H1 (cell line): ENCODE measurements around the gene OPCML. TPM values are rescaled to one million over a fixed set of nuclear protein-coding genes. Genes with fewer than 3 reads are reported as not detected.

Experiments used
- CTCF ChIA-PET: fragments of 300-600 bp; sonication (Branson Sonifier 250); formaldehyde crosslinking; loops from one replicate; lab custom pipeline; 2021; ENCODE audit not compliant: partially characterized antibody; lab: Charles Lee
- POLR2A ChIA-PET: fragments of 300-600 bp; sonication (Branson Sonifier 250); formaldehyde crosslinking; loops from one replicate; lab custom pipeline; 2021; ENCODE audit warnings: inconsistent platforms; ENCODE audit not compliant: partially characterized antibody; lab: Charles Lee
- DNase-seq, 2 experiments: peaks; one replicate each; pipeline versions ENCODE4 v3.0.0 to v3.0.0-alpha.2; 2010 to 2022; ENCODE audit warnings: low spot score in 2 of 2, low read depth in 1 of 2, mixed read lengths in 1 of 2
- FAIRE-seq: peaks from 2 replicates; lab custom pipeline; 2011; peaks lifted over from hg19 to GRCh38; lab: Jason Lieb, UNC
- H2AFZ ChIP-seq: 2 replicates; pipeline ENCODE4 v1.8.1; 2012; ENCODE audit warnings: low read length, inconsistent platforms
- H2AK5ac ChIP-seq: 2 replicates; pipeline ENCODE4 v1.6.1; 2013; ENCODE audit warnings: low read depth, low read length
- H2BK120ac ChIP-seq: replicated peaks from 2 replicates; pipeline ENCODE3; 2013; ENCODE audit warnings: low read depth, low read length, inconsistent platforms
- H2BK12ac ChIP-seq: 2 replicates; pipeline ENCODE4 v1.6.1; 2013; ENCODE audit warnings: low read depth, low read length
- H2BK15ac ChIP-seq: 2 replicates; pipeline ENCODE4 v1.6.1; 2013; ENCODE audit warnings: low read length
- H2BK20ac ChIP-seq: 2 replicates; pipeline ENCODE4 v1.6.1; 2013; ENCODE audit warnings: low read length
- H2BK5ac ChIP-seq: 2 replicates; pipeline ENCODE4 v1.6.1; 2013; ENCODE audit warnings: low read depth, low read length
- H3K14ac ChIP-seq: 2 replicates; pipeline ENCODE4 v1.6.1; 2013; ENCODE audit warnings: inconsistent platforms; ENCODE audit not compliant: insufficient read length
- H3K18ac ChIP-seq: 2 replicates; pipeline ENCODE4 v1.6.1; 2013; ENCODE audit warnings: low read length; ENCODE audit errors: extremely low read depth
- H3K23ac ChIP-seq: 2 replicates; pipeline ENCODE4 v1.6.1; 2013; ENCODE audit warnings: inconsistent platforms; ENCODE audit not compliant: insufficient read length
- H3K23me2 ChIP-seq: 2 replicates; pipeline ENCODE4 v1.6.1; 2013; ENCODE audit warnings: low read depth, low read length
- H3K27ac ChIP-seq: 2 replicates; pipeline ENCODE4 v1.6.1; 2011; ENCODE audit warnings: low read depth, low read length, inconsistent platforms
- H3K27me3 ChIP-seq, 4 experiments: replicated peaks in 1 of 4; 1 replicate in 1 of 4; 2 replicates in 3 of 4; pipeline versions ENCODE4 v1.6.1 to v1.8.1; 2011 to 2013; ENCODE audit warnings: low read length in 3 of 4, mild to moderate bottlenecking in 3 of 4, inconsistent platforms in 2 of 4, mixed read lengths in 2 of 4, moderate library complexity in 1 of 4; ENCODE audit not compliant: control insufficient read depth in 3 of 4, insufficient read depth in 3 of 4; ENCODE audit errors: extremely low read depth in 1 of 4
- H3K36me3 ChIP-seq, 4 experiments: 2 replicates each; pipeline versions ENCODE4 v1.6.1 to v1.8.1; 2011 to 2013; ENCODE audit warnings: mild to moderate bottlenecking in 4 of 4, low read length in 3 of 4, moderate library complexity in 2 of 4, control low read depth in 1 of 4, inconsistent platforms in 1 of 4; ENCODE audit not compliant: insufficient read depth in 4 of 4, control insufficient read depth in 2 of 4
- H3K4ac ChIP-seq: replicated peaks from 2 replicates; pipeline ENCODE3; 2013; ENCODE audit warnings: low read length, low read depth, mixed read lengths, inconsistent platforms; ENCODE audit not compliant: insufficient read length
- H3K4me1 ChIP-seq, 4 experiments: replicated peaks in 1 of 4; 1 replicate in 1 of 4; 2 replicates in 3 of 4; pipeline versions ENCODE4 v1.6.1 to v1.8.1; 2011 to 2013; ENCODE audit warnings: low read length in 3 of 4, inconsistent platforms in 2 of 4, mixed read lengths in 1 of 4; ENCODE audit not compliant: insufficient read depth in 4 of 4, control insufficient read depth in 3 of 4
- H3K4me2 ChIP-seq, 2 experiments: 2 replicates each; pipeline versions ENCODE4 v1.6.1 to v1.8.1; 2011 to 2013; ENCODE audit warnings: low read depth in 2 of 2, low read length in 2 of 2, control low read depth in 1 of 2, inconsistent platforms in 1 of 2, mild to moderate bottlenecking in 1 of 2; ENCODE audit not compliant: insufficient read depth in 1 of 2
- H3K4me3 ChIP-seq, 4 experiments: fragments of 200-600, 300-600 bp in 1 of 4; sonication (generic), shearing (Covaris generic), sonication (Bioruptor Twin) in 1 of 4; 2 replicates each; pipeline versions ENCODE4 v1.5.1 to v1.8.1; 2011 to 2016; ENCODE audit warnings: low read length in 4 of 4, low read depth in 3 of 4, control low read depth in 2 of 4, inconsistent platforms in 2 of 4, mild to moderate bottlenecking in 2 of 4, mixed read lengths in 1 of 4, moderate library complexity in 1 of 4; ENCODE audit not compliant: insufficient read depth in 2 of 4; ENCODE audit errors: extremely low read depth in 1 of 4
- H3K56ac ChIP-seq: replicated peaks from 2 replicates; pipeline ENCODE3; 2013; ENCODE audit warnings: low read depth, mild to moderate bottlenecking, mixed read lengths, low read length, inconsistent platforms; ENCODE audit not compliant: insufficient read length
- H3K79me1 ChIP-seq: 2 replicates; pipeline ENCODE4 v1.6.1; 2013; ENCODE audit warnings: low read depth, low read length, control low read depth
- H3K79me2 ChIP-seq, 2 experiments: 2 replicates each; pipeline versions ENCODE4 v1.6.1 to v1.8.1; 2012 to 2013; ENCODE audit warnings: low read length in 2 of 2, mild to moderate bottlenecking in 2 of 2, inconsistent platforms in 1 of 2; ENCODE audit not compliant: insufficient read depth in 2 of 2, control insufficient read depth in 1 of 2
- H3K9ac ChIP-seq, 4 experiments: replicated peaks in 1 of 4; 1 replicate in 1 of 4; 2 replicates in 3 of 4; pipeline versions ENCODE4 v1.6.1 to v1.8.1; 2011 to 2013; ENCODE audit warnings: low read depth in 3 of 4, low read length in 3 of 4, control low read depth in 2 of 4, mild to moderate bottlenecking in 2 of 4, moderate library complexity in 2 of 4, inconsistent platforms in 1 of 4; ENCODE audit errors: extremely low read depth in 1 of 4
- H3K9me3 ChIP-seq, 2 experiments: 2 replicates each; pipeline versions ENCODE4 v1.6.1 to v1.8.1; 2012 to 2013; ENCODE audit warnings: mild to moderate bottlenecking in 2 of 2, moderate library complexity in 2 of 2, control low read depth in 1 of 2, inconsistent platforms in 1 of 2, low read depth in 1 of 2, low read length in 1 of 2, mixed read lengths in 1 of 2; ENCODE audit not compliant: insufficient read depth in 2 of 2
- H4K20me1 ChIP-seq, 2 experiments: replicated peaks in 1 of 2; 2 replicates each; pipeline versions ENCODE3 to v1.8.1; 2011 to 2013; ENCODE audit warnings: inconsistent platforms in 2 of 2, low read length in 2 of 2, mild to moderate bottlenecking in 1 of 2; ENCODE audit not compliant: insufficient read depth in 2 of 2, control insufficient read depth in 1 of 2
- H4K5ac ChIP-seq: 2 replicates; pipeline ENCODE4 v1.6.1; 2013; ENCODE audit warnings: low read length, low read depth, mixed read lengths, inconsistent platforms; ENCODE audit not compliant: insufficient read length
- H4K8ac ChIP-seq: 2 replicates; pipeline ENCODE4 v1.8.0; 2013; ENCODE audit warnings: mild to moderate bottlenecking, moderate library complexity, low read length, inconsistent platforms; ENCODE audit not compliant: insufficient read depth; ENCODE audit errors: extremely low read depth
- H4K91ac ChIP-seq: replicated peaks from 2 replicates; pipeline ENCODE3; 2013; ENCODE audit warnings: low read length, mixed read lengths, inconsistent platforms; ENCODE audit not compliant: insufficient read length
- ASH2L ChIP-seq: fragments of 200-600, 300-600 bp; sonication (generic); IDR thresholded peaks from one replicate; pipeline ENCODE4 v1.7.1; 2017; ENCODE audit warnings: low read length
- CBX8 ChIP-seq: fragments of 300-800, 300-1000 bp; sonication (generic); IDR thresholded peaks from 2 replicates; pipeline ENCODE4 v1.7.1; 2016; ENCODE audit warnings: low read depth, low read length, borderline replicate concordance
- CHD1 ChIP-seq: IDR thresholded peaks from 2 replicates; pipeline ENCODE4 v1.6.1; 2012; ENCODE audit warnings: low read depth, low read length, improper control_type of control experiment
- GABPA ChIP-seq: IDR thresholded peaks from 2 replicates; pipeline ENCODE4 v1.6.1; 2011; ENCODE audit warnings: mild to moderate bottlenecking, low read length, moderate library complexity, borderline replicate concordance; ENCODE audit not compliant: insufficient read depth
- GTF2F1 ChIP-seq: IDR thresholded peaks from 2 replicates; pipeline ENCODE4 v1.6.1; 2012; ENCODE audit warnings: low read depth, low read length, improper control_type of control experiment, borderline replicate concordance
- KDM5A ChIP-seq: fragments of 200-600 bp; IDR thresholded peaks from 2 replicates; pipeline ENCODE4 v1.7.1; 2012; ENCODE audit warnings: mild to moderate bottlenecking, low read length, inconsistent platforms, mixed read lengths
- NRF1 ChIP-seq: IDR thresholded peaks from 2 replicates; pipeline ENCODE4 v1.6.1; 2011; ENCODE audit warnings: mild to moderate bottlenecking, low read depth, low read length, improper control_type of control experiment
- PHF8 ChIP-seq: fragments of 200-600 bp; sonication (generic); conservative IDR thresholded peaks from 2 replicates; pipeline ENCODE4 v1.7.1; 2012; ENCODE audit warnings: low read depth, mild to moderate bottlenecking, inconsistent platforms, low read length, moderate library complexity
- RNF2 ChIP-seq: fragments of 200-900, 300-1000 bp; sonication (generic); IDR thresholded peaks from 2 replicates; pipeline ENCODE4 v1.7.1; 2016; ENCODE audit warnings: borderline replicate concordance, low read depth, mild to moderate bottlenecking, antibody characterized with exemption, low read length; ENCODE audit not compliant: poor library complexity, severe bottlenecking; ENCODE audit errors: missing control alignments
- SIN3A ChIP-seq, 2 experiments: IDR thresholded peaks in 1 of 2; conservative IDR thresholded peaks in 1 of 2; 2 replicates each; pipeline ENCODE4 v1.6.1; 2011 to 2012; ENCODE audit warnings: low read length in 2 of 2, improper control_type of control experiment in 1 of 2, low read depth in 1 of 2, mild to moderate bottlenecking in 1 of 2
- SP1 ChIP-seq: IDR thresholded peaks from 2 replicates; pipeline ENCODE4 v1.6.1; 2011; ENCODE audit warnings: low read depth, low read length
- TAF1 ChIP-seq: IDR thresholded peaks from 2 replicates; pipeline ENCODE4 v1.6.1; 2011; ENCODE audit warnings: mild to moderate bottlenecking, low read depth, low read length
- TAF7 ChIP-seq: optimal IDR thresholded peaks from 2 replicates; pipeline ENCODE3; 2011; ENCODE audit warnings: low read depth, mild to moderate bottlenecking, inconsistent platforms, low read length, moderate library complexity, borderline replicate concordance
- WGBS, 2 experiments: shearing (Covaris generic) in 1 of 2; methylation state at CpG; one replicate each; pipeline versions ENCODE4 v1.1.6 to v1.1.7; 2013 to 2015; ENCODE audit warnings: low lambda C conversion rate in 2 of 2, mixed read lengths in 2 of 2, inconsistent platforms in 1 of 2, low coverage in 1 of 2, missing lambda C conversion rate in 1 of 2; ENCODE audit not compliant: insufficient replicate concordance in 2 of 2, insufficient coverage in 1 of 2, insufficient read length in 1 of 2; ENCODE audit errors: extremely low coverage in 1 of 2, missing lambda C conversion rate in 1 of 2; 5-methylcytosine and 5-hydroxymethylcytosine counted together
- polyA plus RNA-seq, 7 experiments: library from polyadenylated mRNA; depleted of rRNA in 3 of 7; stranded (reverse) in 5 of 7; unstranded in 2 of 7; fragments of >200 nt in 5 of 7; fragments of 200-250 nt in 2 of 7; gene quantifications; 1 replicate in 5 of 7; 2 replicates in 1 of 7; 4 replicates in 1 of 7; pipeline versions ENCODE4 v1.2.1 to v1.2.3, GENCODE V29; 2011 to 2013; ENCODE audit warnings: missing spikeins in 2 of 7, mixed read lengths in 2 of 7
- total RNA-seq: library from RNA; stranded (reverse); fragmentation: NEBNext Ultra II Directional; extraction: Animal tissue kit (Norgen Biotek cat#: 25700); gene quantifications from 2 replicates; pipeline ENCODE4 v1.2.1, GENCODE V29; 2021

The OPCML gene
- total and polyA plus RNA-seq, 2 of the 8 experiments (the other 6 are each of a cell fraction or from before 2014, with no cell fraction given) = 2.3 to 3.1 TPM

- H3K36me3 ChIP-seq = no peaks in the 10 kb centered on the region
- no peak overlapping the region for H2BK120ac ChIP-seq
- H2BK20ac ChIP-seq = no peak overlapping the region
- H3K4me3 ChIP-seq = no peak overlapping the region
- H3K4ac ChIP-seq = no peak overlapping the region
- no peak overlapping the region for H3K4me2 ChIP-seq
- no peak overlapping the region for H2BK5ac ChIP-seq
- H2AFZ ChIP-seq = no peak overlapping the region
- FAIRE-seq (no peak), DNase-seq (no peak)
- H3K79me1 ChIP-seq = no peaks in the 10 kb centered on the region
- H3K18ac ChIP-seq = no peak overlapping the region
- H2BK12ac ChIP-seq = no peak overlapping the region
- H4K20me1 ChIP-seq = no peaks in the 10 kb centered on the region
- H3K27ac ChIP-seq = no peak overlapping the region
- POLR2A ChIA-PET = interaction anchor here (0.6 kb wide), 1 partner anchor 39 kb away, joined by 3 read pairs; no protein-coding TSS in a partner anchor
- H3K56ac ChIP-seq = no peak overlapping the region
- 95% methylated on average over 4 of the region's 4 CpGs; no CpG with 5 or more reads in 1 of the 2 experiments for WGBS, 2 experiments
- no peaks in the 10 kb centered on the region for H3K79me2 ChIP-seq
- no peak overlapping the region for H2BK15ac ChIP-seq
- no peak overlapping the region for H3K23ac ChIP-seq
- H3K14ac ChIP-seq = no peak overlapping the region
- no peak overlapping the region for H4K5ac ChIP-seq
- H3K9ac ChIP-seq = no peak overlapping the region
- CTCF ChIA-PET = no interaction called here
- H2AK5ac ChIP-seq = no peak overlapping the region
- peaks cover 0 to 6% (median 3%) of the 10 kb centered on the region in 4 experiments; a peak in 4 of 7 replicates for H3K4me1 ChIP-seq
- H3K23me2 ChIP-seq = no peaks in the 10 kb centered on the region
- no peak overlapping the region for H4K91ac ChIP-seq
- H3K27me3 ChIP-seq = no peaks in the 10 kb centered on the region
- H3K9me3 ChIP-seq = no peaks in the 10 kb centered on the region
- H4K8ac ChIP-seq = no peak overlapping the region
- TF ChIP-seq TAF7 (no peak), TAF1 (no peak), NRF1 (no peak), ASH2L (no peak), PHF8 (no peak), GTF2F1 (no peak), KDM5A (no peak), SP1 (no peak), CHD1 (no peak), SIN3A (conservative IDR thresholded peaks at IDR 0.05 in 1 of 2, IDR thresholded peaks at IDR 0.05 in 1 of 2; ENCODE audit: low read depth in 1 of 2, low read length in 2 of 2) (no peak), RNF2 (no peak), GABPA (no peak), CBX8 (no peak)
These were observed 895.8 kb downstream of the OPCML start for GRCh38 chr11:132636523-132636922.
